ENCODE measurements around the gene FRAS1.
"Not testable (repeated sequence)": the region's sequence is repeated elsewhere in the genome, so short reads cannot be mapped to it uniquely, and the experiment has no call there.

The FRAS1 gene

DNA sequence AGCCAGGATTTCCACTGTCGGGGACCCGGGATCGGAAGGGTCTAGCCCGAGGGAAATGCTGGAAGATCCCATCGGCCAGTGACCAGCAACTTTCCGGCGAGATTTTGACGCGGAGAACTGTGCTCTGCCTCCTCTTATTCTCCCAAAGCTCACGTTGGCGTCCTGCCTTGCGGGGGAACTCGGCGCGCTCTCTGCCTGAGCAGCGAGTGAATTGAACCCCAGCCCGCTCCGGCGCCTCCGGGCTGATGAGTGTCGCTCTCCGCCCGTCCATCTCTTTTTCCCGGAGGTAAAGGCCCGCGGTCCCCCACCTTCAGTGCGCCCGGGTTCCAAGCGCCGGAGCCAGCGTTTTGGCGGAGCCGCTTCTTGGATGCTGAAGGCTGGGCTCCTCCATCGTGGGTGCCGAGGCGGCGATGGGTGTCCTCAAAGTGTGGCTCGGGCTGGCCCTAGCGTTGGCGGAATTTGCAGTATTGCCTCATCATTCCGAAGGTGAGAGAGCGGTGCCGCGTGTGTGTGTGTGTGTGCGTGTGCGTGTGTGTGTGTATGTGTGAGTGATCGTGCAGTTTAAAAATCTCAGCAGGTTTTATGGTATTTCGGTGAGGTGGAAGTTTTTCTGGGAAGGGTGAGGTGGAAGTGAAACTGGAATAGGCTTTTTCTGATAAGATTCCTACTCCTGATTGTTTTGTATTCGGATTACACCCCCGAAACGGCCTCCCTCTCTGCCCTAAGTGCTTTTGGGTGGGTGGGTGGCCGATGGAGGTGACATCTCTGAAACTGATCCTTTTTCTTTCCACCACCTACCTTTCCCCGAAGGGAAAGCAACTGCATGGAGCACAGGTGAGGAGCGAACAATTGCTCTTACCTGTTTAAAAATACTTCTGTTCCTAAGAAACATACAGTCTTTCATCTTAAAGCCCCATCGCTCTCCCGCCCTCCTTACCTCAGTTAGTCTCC lies 752 bp downstream of the FRAS1 start:
- DNase-seq (ENCODE audit: low spot score), result peak; percentile 27

DNA sequence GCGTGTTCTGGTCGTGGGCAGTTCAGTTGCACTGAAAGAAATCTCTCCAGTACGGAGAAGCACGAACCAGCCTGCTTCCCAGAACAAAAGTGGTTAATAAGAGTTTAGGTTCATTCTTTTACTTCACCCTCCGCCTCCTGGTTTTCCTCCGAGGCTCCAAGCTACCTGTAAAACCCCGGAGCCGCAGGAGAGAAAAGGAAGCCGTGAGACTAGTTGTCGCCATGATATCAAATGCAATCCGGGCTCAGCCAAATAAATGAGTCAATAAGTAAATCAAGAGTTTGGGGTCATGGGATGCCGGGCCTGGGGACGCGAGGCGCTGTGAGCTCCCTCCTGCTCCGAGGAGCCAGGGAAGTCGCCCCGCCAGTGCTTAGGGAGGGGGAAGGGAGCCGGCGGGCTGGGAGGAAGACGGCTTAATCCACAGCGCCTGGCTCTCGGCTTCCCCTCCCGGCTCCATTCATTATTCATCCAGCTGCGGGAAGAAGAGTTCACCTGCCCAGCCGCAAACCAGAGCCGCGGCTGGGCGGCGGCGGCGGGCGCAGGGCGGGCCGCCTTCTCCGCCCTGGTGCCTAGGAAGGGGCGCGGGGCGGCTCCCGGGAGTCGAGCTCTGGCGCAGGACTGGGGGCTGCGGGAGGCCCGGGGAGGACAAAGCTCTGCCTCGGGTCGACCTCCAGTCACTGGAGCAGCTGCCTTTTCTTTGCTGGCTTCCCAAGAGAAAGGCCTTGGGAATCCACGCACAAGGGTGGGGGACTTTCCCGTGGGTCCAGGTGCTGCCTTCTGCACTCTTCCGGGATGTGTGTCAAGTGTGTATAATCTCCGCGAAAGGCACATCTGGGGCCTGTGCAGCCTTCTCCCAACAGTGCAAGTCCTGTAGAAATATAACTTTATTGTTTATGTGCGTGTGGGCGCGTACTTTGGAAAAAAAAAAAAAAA lies 1.7 kb downstream of the FRAS1 start:
- DNase-seq (ENCODE audit: low spot score), result peak; percentile 35

GRCh38 chr4:78059524-78059889 lies 2.4 kb downstream of the FRAS1 start:
- peak; percentile 71 for DNase-seq (ENCODE audit: low spot score)

- DNase-seq (ENCODE audit: low spot score), result no peak
These were observed 2.8 kb downstream of the FRAS1 start for GRCh38 chr4:78059938-78060337.

DNA sequence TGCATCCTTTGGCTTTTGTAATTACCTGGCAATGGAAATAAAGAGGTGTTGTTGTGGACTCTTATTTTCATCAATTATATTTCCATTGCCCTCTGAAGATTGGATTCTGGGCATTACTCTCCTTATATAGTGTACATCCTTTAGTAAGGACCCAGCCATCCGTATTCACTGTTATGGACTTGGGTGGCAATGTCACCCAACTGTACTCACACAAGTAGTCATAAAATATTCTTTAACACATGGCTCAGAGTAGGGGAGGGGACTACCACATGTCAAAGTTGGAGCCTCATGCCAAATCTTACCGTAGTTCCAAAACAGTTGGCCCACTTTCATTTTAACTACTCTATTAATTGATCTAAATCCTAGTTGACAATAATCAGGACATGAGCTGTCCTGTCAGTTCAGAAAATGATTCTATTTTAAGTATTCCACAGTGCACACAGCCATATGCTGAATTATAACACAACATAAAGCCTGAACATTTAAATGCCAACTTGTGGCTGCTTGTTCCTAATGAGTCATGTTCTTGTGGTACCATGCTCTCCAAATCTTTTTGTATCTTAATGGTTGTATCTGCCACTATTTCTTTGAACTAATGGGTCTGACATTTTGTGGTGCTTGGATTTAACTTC lies 4.9 kb downstream of the FRAS1 start:
- no peak for DNase-seq (ENCODE audit: low spot score)

DNA sequence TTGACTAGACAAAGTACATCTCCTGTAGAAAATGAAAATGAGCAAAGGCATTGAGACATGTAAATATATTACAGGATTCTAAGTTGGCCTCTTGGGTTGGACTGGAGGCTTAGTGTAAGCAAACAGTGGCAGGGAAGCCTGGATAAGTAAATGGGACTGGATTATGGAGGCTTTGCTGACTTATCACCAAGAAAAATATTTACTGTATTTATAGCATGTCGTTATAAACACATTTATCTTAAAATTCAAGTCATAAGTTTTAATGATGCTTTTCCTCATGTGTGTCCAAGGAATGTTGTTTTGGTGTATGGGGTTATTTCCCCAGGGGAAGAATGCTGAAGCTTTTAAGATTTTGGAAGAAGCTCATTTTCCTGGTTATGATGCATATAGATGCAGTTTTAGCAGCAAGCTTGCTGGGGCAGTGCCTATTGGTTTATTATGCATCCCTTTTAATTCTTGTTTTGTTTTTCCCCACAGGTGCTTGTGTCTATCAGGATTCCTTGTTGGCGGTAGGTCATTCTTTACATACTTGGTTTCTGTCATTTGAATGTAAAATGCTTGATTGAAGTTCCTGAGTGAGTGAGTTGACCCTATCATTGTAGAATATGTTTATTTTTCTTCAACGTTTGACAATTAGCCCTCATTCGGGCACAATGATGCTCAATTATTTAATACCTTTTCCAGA lies 8.5 kb downstream of the FRAS1 start:
- DNase-seq (ENCODE audit: low spot score), result no peak

- no peak for DNase-seq (ENCODE audit: low spot score)
These were observed 11.4 kb downstream of the FRAS1 start for GRCh38 chr4:78068481-78068880.

DNA sequence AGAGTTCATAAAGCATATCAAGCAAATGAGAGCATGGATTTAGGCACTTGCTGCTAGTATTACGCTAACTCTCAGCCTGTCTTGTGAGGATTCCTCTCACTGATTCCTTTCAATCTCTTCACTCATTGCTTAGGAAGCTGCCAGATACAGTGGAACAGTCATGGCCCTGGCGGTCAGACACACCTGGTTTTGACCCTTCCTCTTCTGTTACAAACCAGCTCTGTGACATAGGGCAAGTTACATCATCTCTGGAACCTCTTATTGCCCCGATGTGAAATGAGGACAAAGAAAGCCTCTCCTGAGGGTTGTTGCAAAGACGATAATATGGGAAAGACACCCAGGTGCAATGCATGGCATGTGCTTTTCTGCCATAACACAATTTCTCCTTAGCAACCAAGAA lies 12.2 kb downstream of the FRAS1 start:
- no peak for DNase-seq (ENCODE audit: low spot score)

DNA sequence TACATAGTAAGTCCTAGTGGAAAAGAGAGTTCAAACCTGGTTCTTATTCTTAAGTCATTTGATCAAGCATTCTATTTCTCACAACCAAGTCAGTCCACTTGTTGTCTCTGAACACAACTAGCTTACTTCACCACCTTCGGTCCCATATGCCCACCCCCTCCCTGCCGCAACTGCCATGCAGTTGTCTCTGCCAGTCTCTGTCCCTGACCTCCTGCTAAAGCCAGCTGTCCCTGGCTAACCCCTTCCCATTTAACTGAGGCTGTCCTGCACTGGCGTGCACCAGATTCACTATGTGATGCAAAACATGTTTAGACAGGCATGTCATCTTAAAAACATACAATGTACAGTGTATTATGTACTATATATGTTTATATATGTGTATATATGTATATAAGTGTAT lies 12.7 kb downstream of the FRAS1 start:
- DNase-seq (ENCODE audit: low spot score), result no peak

DNA sequence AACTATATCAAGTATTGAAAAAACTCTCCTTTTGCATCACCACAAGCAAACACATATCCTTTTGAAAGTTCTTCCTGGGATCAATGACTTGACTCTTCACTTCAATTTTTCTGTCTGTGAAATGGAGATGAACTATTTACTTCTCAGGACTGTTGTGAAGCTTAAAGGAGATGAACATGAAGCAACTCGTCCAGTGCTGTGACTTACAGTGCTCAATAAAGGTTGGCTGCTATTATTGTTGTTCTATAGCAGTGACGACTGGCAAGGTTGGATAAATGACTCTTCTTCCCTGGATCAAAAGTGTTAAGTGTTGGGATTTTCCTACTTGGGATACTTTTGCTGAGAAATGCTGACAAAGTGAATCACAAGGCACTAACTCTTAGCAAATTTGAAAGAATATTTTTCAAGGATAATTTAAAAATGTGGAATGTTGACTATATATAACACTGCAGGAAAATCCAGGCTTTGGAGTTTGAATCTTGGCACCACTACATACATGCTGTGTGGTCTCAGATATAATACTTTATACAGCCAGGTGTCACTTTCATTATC lies 13.7 kb downstream of the FRAS1 start:
- DNase-seq (ENCODE audit: low spot score), result no peak

DNA sequence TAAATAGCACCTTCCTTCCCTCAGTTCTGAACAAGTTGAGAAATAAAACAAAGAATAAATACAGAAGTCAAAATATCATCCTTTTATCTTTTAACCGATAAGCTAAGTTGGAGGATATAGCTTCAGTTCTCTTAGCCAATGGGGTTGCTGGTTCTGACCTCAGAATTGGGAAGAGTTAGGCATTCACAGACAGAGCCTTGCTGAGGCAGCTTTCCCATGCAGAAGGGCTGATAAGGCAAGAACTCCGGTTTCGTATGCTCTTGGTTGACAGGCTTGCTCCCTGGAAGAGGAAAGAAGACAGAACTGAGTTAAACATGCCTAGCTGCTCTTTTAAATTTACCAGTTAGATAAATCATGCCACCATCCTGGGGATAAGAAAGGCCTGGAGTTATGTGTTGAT lies 17.6 kb downstream of the FRAS1 start:
- DNase-seq (ENCODE audit: low spot score), result no peak

GRCh38 chr4:78075986-78076385 lies 18.9 kb downstream of the FRAS1 start:
- no peak for DNase-seq (ENCODE audit: low spot score)

DNA sequence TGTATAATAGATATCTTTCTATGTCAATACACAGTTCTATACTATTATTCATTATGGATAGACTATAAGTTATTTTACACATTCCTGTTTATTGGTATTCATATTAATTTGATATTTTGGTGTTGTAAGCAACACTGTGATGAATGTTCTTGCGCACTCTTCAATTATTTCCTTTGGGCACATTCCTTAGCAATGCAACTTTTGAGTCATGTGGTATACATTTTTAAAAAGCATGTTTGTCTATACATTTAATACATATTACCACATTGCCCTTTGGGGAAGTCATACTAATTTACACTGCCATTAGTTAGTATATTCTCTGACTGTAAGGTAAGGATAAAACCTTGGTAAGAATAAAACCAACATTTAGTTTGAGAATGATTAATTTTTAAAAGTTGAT lies 21.0 kb downstream of the FRAS1 start:
- no peak for DNase-seq (ENCODE audit: low spot score)

DNA sequence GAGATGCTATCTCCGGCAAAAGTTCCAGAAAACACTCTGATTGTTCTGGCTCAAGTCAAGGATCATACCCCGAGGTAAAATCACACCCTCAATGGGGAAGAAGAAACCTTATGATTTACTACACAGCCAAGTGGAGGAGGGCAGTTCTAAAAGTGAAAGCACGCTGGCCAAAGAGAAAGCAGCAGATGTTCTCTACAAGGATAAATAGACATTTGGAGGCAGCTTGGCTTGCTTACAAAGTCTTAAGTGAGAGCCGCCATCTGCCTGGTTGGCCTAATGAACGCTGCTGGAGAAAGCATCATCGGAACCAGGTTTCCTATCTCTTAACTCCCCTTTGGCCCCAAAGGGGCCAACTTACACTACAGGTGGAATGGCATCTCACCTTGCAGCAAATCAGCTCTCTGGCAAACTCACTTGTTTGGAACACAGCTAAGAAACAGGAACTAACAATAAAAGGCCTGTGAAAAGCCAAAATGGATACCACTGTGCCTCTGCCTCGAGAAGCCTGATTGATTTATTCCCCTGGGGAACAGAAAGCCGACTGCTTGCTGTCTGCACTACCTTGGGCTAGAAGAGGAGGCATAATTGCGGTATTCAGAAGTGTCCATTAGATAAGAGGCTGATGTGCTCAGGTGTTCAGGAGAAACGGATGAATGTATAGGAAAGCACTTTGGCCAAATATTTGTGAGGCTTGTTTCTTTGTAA lies 22.8 kb downstream of the FRAS1 start:
- DNase-seq (ENCODE audit: low spot score), result no peak

- no peak for DNase-seq (ENCODE audit: low spot score)
These were observed 24.4 kb downstream of the FRAS1 start for GRCh38 chr4:78081541-78081940.

- DNase-seq (ENCODE audit: low spot score), result no peak
These were observed 25.9 kb downstream of the FRAS1 start for GRCh38 chr4:78083035-78083434.

- DNase-seq (ENCODE audit: low spot score), result no peak
These were observed 34.4 kb downstream of the FRAS1 start for GRCh38 chr4:78091534-78091933.

DNA sequence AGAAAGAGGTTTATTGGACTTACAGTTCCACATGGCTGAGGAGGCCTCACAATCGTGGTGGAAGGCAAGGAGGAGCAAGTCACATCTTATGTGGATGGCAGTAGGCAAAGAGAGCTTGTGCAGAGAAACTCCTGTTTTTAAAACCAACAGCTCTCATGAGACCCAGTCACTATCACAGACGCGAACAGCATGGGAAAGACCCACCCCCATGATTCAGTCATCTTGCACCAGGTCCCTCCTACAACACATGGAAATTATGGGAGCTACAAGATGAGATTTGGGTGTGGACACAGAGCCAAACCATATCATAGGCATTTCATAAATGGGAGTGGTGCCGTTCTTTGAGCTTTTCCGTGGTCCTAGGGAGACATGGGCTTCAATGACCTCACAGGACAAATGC lies 35.2 kb downstream of the FRAS1 start:
- not testable (repeated sequence) for DNase-seq (ENCODE audit: low spot score)

DNA sequence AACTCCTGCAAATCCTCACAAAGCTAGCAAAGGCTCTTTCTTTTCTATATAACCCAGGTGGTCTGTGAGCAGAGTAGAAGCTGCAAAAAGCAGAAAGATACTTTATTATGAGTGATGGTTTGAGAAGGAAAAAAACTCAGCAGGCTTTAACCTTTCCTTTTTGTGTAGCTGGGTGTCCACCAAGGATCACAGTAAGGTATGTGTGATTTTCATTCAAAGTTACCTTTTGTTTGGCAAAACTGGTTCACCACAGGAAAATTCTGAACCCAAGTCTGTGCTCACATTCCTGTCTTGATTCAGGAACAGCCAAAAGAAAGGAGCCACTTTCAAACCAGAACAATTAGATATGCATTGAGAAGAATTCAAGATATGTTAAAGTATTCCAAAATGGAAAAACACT lies 35.7 kb downstream of the FRAS1 start:
- no peak for DNase-seq (ENCODE audit: low spot score)

DNA sequence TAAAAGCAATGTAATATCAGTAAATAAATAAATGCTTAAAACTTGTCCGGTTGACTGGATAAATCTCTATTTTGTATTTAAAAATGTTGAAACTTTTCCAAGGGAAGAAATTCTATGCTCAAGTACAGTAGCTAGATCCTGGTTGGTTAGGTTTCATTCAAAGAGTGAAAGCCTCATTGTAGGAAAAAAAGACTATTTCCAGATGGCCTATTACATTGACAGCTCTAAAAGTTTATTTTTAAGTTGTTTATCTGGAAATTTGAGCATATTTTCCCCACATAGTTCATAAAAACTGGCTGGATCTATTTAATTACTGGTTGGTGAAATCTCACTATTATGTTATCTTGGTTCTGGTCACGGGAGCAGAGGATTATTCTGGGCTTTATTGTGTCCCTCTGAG lies 38.0 kb downstream of the FRAS1 start:
- no peak for DNase-seq (ENCODE audit: low spot score)

DNA sequence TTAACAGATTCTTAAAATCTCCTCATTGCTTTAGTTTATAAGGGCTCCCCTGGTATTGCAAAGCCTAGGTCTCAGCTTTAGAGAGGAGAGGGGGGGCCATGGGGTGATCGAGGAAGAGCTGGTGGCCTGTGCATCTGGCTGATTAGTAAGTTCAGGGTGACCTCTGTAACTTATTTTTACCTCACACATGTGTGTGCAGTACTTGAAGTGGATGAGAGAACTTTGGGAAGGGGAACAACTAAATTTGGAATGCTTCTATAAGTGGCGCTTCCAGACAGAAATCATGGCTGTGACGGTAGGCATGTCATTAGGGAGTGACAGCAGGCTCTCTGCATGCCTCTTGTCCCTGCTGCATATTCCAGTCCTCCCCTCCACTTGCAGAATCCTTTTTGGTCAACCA lies 41.9 kb downstream of the FRAS1 start:
- DNase-seq (ENCODE audit: low spot score), result no peak

Data from HuH-7.5 (cell line).